22Rv1 (cell line): ENCODE data around the gene KIF6.

Experiments used
- CTCF ChIP-seq: fragments of 450-650 bp; IDR thresholded peaks from 2 replicates; pipeline ENCODE4 v1.5.1; 2017; ENCODE audit warnings: mild to moderate bottlenecking
- ZFX ChIP-seq: fragments of 450-650 bp; IDR thresholded peaks from 2 replicates; pipeline ENCODE4 v1.6.1; 2017; ENCODE audit warnings: antibody characterized with exemption, borderline replicate concordance

GRCh38 chr6:39367700-39368099 lies 357.5 kb downstream of the KIF6 start:
- no peak for TF ChIP-seq CTCF
- TF ChIP-seq ZFX, result no peak
